Head of caudate nucleus (tissue), 42 donors: ENCODE measurements around the gene USP1.

Experiments
- DNase-seq, 42 donors: peaks; one replicate each; pipeline versions ENCODE4 v3.0.0 to v3.0.0-alpha.2; 2020 to 2021; ENCODE audit warnings: mixed read lengths in 7 of 42
- intact Hi-C: fragments of 100-400 bp; cut with DNase I; formaldehyde crosslinking; loops from one replicate; pipeline ENCODE4 v1.15.0; 2022

The USP1 gene

DNA sequence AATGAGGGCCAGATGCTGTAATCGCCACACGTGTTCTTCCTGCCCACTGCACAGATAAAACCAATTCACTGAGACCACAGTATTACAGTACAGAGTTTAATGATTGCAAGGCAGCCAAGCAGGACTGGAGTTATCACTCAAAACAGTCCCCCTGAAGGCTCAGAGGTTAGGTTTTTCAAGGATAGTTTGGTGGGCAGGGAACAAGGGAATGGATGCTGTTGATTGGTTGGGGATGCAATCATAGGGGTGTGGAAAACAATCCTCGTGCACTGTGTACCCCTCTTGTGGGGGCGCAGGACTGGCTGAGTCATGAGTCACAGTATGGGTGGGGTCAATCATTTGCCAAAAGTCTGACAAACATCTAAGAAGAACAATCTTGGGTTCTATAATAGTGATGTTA lies 12.4 kb upstream of the USP1 start:
- DNase-seq: peak in 7 of 42 donors; percentile 10 to 34 (median 25)
- intact Hi-C loops: no loop called here

DNA sequence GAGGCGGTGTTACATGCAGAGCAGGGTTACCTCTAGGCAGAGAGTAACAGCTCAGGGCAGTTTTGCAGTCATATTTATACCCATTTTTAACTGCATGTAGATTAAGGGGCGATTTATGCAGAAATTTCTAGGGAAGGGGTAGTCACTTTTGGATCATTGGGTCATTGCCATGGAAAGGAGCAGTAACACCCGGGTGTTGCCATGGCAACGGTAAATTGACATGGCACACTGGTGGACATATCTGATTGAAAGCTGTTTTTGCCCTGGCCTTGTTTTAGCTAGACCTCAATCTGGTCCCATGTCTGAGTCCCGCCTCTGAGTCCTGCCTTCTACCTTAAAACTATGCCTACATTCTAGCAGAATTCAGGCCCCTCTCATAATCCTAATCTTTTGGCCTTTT lies 11.8 kb upstream of the USP1 start:
- DNase-seq: no peak
- intact Hi-C loops: no loop called here

DNA sequence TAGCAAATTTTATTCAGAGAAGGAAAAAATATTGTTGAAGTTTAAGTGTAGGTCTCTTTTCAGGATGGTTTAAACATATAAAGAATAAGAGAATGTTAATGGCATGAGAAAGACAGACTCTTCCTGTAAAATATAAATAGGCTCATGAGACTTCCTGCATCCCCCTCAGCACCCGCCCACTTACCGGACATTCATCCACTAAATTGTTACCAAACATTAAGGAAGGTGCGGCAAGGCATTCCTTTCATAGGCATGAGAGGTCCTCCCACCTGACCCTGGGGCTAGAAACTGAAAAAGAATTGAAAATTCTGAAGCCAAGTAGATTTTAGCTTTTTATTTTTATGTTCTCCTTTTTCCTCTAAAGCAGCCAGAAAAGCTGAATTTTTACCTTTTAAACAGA lies 10.6 kb upstream of the USP1 start:
- intact Hi-C loops: no loop called here
- DNase-seq: no peak

DNA sequence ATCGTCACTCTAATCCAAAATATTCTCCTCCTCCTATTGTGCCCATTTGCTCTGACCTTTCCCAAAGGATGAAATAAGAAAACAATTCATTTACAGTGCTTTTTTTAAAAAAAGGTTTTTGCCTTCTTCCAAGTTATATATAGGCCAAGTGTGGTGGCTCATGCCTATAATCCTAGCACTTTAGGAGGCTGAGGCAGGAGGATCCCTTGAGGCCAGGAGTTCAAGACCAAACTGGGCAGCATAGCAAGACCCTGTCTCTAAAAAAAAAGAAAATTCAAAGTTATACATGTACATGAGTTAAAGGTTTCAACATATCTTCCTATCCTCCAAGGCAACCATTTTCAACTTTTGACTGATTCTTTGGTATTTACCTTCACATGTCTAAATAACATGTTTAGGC lies 10.1 kb upstream of the USP1 start:
- intact Hi-C loops: no loop called here
- no peak for DNase-seq

DNA sequence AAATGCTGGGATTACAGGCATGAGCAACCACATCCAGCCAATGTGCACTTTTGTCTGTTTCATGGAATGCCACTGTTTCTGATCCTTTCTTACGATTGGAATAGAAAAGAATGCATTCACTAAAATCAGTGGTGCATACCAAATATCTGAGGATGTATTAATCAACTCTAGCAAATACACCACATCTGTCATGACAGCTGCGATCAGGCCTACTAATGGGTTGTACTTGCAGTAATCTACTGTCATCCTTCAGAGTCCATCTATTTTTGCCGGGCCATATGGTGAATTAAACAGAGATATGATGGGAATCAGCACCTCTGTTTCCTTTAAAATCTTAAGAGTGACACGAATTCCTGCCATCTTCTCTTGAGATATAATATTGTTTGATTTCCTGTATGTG lies 8.5 kb upstream of the USP1 start:
- intact Hi-C loops: no loop called here
- no peak for DNase-seq

DNA sequence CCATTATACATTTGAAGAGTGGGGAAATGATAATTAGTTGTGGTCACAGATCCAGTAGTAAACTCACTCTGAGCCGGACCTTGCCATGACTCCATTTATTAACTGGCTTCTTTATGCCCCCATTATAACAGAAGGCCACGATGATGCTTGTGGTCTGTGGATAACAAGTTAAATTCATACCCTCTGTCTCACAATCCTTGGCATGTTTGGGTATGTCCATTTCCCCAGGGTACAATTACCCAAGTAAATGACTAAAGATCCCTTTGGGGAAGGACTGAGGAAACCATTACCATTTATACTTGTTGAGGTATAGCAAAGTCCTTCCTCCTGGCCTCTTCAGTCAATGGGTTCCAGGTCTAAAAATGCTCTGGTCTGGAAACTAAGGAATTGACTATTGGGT lies 7.3 kb upstream of the USP1 start:
- DNase-seq: no peak
- intact Hi-C loops: no loop called here

DNA sequence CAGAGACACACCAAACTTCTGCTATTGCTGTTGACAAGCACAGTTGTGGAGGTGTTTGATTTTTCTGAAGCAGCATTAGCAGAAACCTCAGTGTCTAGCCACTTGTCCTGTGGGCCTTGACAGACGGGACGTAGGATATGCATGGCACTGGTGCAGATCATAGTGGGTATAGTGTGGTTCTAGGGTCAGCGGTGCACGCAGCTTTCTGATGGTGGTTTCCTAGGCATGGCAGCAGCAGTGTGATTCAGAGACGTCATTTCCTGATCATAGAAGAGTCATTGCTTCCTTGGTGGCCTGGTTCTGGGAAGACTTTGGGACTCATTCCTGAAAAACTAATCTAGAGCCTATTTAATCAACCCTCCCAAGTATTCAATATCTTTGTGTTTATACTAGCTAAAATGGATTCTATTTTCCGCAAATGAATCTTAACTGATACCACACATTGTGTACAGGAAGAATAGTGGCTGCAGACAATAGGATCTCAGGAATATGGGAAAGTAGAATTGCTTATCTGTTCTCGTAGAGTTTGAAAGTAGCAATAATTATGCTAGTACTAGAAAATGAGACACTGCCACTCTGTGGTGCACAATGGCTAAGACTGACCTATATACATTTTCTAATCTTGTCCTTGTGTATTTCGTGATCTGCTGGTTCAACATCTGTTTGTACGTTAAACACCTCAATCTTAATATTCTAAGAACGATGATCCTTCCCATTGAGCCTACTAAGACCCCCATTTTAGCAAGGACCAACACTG lies 2.8 kb upstream of the USP1 start:
- intact Hi-C loops: no loop called here
- no peak for DNase-seq

DNA sequence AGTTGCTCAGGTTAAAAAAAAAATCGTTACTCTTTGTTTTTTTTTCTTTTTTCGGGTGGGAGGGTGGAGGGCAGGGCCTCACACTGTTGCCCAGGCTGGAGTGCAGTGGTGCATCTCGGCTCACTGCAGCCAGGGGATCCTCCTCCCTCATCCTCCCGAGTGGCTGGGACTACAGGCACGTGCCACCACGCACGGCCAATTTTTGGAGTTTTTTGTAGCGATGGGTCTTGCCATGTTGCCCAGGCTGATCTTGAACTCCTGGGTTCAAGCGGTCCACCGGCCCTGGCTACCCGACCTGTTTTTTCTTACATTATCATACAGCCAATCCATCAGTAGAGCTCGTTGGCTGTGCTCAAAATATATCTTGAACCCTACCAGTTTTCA lies 2.2 kb upstream of the USP1 start:
- intact Hi-C loops: no loop called here
- no peak for DNase-seq

DNA sequence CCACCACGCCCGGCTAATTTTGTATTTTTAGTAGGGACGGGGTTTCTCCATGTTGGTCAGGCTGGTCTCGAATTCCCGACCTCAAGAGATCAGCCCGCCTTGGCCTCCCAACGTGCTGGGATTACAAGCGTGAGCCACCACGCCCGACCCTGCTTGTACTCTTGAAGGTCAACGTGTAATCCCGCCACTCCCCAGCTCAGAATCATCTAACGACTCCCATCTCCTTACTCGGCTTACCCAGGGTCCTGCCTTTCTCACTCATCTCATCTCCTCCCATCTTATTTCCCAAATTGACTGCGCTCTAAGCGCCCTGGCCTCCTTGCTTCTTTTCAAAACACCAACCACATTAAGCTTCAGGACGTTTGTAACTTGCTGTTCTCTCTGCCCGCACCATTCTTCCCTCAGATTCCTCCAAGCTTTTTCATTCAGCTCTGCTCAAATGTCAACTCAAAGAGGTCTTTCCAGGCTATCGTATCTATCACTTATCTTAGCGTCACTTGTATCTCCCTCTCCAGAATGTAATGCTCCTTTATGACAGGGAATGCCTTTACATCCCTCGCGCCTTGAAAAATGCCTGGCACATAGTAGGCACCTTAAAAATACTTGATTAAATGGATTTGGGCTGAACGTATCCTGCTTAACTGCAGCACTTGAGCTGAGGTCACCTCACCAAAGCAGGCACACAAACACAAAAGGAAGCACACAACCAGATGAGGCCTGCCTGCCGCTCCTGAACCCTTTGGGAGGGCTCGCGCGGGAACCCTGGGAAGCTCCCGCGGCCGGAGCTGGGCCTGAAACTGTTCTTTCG lies 1.4 kb upstream of the USP1 start:
- DNase-seq: no peak
- intact Hi-C loops: no loop called here

DNA sequence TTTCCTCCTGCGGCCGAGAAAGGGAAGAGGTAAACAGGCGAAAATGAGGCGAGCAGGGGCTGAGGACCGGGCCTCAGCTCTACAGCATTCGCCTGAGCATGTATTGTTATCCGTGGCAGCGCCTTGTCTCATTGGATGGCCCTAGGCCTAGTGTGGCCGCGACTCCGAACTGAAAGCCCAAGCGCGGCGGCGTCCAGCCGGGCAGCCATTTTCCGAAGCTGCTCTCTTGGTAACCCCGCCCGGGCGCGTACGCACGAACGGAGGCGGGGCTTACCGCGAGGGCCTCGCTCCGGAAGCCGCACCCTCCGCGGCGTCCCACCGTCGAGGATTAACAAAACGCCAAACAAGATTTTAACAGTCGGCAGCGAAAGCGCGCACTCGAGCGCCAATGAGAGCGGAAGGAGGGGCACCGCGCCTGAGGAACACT lies 797 bp upstream of the USP1 start:
- intact Hi-C loops: no loop called here
- peak in 38 of 42 donors; percentile 89 to 98 (median 96) for DNase-seq

DNA sequence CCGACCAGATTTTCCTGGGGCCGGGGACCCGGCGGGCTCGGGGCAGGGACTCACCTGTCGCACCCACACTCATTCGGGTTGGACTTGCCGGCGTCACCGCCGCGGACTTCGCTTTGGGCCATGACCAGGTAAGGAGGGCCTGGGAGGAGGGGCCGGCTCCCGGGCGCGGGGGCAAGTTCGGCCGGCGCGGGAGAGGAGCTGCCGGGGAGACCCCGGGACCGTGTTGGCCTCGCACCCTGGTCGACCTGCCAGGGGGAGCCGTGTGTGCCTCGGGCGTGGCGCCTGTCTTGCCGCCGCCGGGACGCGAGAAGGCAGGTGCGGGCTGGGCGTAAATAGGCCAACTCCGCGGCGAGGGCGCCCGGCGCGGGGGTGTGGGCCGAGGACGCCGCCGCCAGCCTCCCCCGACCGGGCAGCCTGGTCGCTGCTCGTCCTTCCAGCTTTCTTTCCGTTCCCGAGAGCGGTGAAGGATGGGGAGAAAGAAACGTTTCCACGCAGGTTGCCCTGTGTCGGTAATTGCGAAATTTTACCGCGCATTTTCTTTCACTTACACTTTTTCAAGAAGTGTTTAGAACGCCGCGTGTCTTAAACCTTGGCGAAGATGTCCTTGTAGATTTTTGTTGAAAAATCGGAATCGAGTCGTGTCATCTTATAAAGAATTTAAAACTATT lies 558 bp downstream of the USP1 start:
- DNase-seq: peak in 11 of 42 donors; percentile 12 to 60 (median 41)

DNA sequence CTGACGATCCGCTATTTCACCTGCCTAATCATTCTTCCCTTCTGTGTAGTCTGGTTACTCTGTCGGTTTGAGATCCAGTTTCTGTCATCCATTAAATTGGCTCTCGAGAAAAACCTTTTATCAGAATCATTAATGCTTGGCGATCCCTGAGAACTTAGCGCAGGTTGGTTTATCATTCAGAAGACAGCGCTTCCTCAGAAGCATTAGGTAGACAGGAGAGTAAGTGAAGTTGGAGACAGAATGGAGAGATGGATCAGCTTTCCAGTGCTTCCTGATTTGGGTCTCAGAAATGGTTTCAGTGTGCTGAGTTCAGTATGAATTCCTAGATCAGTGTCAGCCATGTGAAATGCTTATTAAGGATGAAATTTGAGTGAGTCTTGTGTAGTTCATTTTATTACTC lies 1.3 kb downstream of the USP1 start:
- DNase-seq: no peak
- intact Hi-C loops: no loop called here

More for the DNA sequence above, 558 bp downstream of the USP1 start:
- intact Hi-C loops: no loop called here

DNA sequence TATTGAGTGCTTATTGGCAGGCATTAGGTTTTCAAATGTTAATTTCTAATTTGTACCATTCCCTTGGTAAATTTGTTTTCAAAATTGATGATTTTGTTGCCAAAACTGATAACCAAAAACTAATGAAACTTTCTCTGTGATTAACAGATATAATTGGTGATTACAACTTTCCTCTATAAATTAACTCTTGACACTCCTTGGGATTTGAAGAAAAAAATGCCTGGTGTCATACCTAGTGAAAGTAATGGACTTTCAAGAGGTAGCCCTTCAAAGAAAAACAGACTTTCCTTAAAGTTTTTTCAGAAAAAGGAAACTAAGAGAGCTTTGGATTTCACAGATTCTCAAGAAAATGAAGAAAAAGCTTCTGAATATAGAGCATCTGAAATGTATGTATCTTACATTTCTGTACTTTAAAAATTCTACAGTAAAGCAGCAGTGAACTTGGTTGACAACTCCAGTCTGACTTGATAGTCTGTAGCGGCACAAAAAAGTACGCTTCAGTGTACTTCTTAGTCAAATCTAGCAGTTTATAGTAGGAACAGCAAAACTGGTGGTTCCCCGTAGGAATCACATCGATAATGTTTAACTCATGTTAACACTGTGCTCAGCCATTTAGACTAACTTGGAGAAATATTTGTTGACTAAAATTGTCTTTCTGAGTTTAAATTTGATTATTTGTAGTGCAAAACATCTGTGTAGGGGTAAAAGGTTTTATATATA lies 3.0 kb downstream of the USP1 start:
- intact Hi-C loops: no loop called here
- no peak for DNase-seq

DNA sequence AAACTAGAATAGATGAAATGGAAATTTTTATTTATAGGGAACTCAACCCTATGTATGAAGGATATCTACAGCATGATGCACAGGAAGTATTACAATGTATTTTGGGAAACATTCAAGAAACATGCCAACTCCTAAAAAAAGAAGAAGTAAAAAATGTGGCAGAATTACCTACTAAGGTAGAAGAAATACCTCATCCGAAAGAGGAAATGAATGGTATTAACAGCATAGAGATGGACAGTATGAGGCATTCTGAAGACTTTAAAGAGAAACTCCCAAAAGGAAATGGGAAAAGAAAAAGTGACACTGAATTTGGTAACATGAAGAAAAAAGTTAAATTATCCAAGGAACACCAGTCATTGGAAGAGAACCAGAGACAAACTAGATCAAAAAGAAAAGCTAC lies 7.9 kb downstream of the USP1 start:
- intact Hi-C loops: no loop called here
- DNase-seq: no peak

DNA sequence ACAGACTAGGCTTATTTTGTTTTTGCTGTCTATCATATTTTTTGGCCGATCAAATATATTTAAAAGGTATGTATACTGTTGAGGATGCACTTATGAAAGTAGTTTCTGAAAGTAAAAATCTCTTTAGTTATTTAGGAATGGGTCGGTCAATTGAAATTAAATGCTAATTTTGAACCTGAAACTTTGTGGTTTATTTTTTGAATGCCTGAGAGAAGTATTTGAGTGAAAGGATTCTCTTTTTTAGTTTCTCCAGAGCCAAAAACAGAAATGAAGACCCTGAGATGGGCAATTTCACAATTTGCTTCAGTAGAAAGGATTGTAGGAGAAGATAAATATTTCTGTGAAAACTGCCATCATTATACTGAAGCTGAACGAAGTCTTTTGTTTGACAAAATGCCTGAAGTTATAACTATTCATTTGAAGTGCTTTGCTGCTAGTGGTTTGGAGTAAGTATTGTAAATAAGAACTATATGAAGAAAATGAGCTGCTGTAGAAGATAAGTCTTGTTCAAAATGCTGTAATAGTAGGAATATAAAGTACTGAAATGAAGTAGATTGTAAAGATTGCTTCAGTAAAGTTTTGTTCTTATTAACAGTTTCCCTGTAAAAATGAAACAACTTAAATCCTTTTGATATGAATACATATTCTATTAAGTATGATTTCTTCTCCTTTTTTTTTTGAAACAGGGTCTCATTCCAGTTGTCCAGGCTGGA lies 11.5 kb downstream of the USP1 start:
- no peak for DNase-seq

DNA sequence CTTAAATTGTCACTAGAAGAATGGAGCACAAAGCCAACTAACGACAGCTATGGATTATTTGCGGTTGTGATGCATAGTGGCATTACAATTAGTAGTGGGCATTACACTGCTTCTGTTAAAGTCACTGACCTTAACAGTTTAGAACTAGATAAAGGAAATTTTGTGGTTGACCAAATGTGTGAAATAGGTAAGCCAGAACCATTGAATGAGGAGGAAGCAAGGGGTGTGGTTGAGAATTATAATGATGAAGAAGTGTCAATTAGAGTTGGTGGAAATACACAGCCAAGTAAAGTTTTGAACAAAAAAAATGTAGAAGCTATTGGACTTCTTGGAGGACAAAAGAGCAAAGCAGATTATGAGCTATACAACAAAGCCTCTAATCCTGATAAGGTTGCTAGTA lies 13.5 kb downstream of the USP1 start:
- intact Hi-C loops: no loop called here

More for the DNA sequence above, 11.5 kb downstream of the USP1 start:
- intact Hi-C loops: no loop called here

DNA sequence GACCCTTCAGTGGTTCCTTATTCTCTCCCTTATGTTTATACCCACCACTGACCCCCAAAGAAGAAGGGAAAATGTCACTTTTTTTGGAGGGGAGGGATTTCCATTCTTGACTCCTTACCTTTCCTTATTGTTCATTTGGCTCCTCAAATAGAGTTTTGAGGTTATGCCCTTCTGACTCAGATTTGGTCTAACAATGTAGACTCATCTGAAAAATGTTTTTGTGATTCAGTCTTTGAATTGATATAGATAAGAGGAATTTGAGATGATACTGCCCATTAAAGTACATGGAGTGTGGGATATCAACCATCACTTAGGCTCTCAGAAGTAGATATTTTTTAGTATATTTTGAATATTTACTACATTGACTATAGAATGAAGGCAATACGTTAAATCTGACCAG lies 16.1 kb downstream of the USP1 start:
- intact Hi-C loops: no loop called here
- no peak for DNase-seq

More for the DNA sequence above, 13.5 kb downstream of the USP1 start:
- no peak for DNase-seq

DNA sequence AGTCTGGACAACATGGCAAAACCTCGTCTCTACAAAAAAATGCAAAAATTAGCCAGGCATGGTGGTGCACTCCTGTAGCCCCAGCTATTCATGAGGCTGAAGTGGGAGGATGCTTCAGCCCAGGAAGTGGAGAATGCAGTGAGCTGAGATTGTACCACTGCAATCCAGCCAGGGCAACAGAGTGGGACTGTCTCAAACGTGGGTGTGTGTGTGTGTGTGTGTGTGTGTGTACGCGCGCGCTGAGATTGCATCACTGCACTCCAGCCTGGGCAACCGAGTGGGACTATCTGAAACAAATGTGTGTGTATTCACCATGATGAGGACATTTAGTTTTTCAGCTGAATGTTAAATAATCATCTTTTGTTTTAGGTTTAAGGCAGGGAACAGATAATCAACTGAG lies 21.1 kb downstream of the USP1 start:
- DNase-seq: peak in 1 of 42 donors; percentile 16
- intact Hi-C loops: no loop called here

DNA sequence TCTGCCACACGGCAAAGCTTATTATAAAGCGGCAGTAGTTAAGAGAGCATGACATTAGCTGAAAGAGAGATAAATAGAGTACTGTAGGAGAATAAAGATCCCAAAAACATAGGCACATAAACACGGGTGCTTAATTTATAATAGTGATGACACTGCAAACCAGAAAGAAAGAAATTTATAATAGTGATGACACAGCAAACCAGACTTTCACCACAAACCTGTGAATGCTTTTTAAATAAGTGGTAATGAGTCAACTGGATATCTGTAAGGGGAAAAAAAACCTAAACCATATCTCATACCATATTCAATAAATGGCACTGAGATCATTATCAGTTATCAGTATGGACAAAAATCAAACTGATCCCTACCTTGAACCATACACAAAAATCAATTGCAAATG lies 25.5 kb downstream of the USP1 start:
- intact Hi-C loops: no loop called here
- no peak for DNase-seq
